Small intestine (tissue), 7 donors: Measurements from ENCODE around the gene MPST. TPM values are rescaled to one million over a fixed set of nuclear protein-coding genes. Genes with fewer than 3 reads are reported as not detected.
A peak's percentile ranks its signal among the peaks of the same experiment; 100 is the strongest.

Experiments used
- DNase-seq, 2 donors: peaks; one replicate each; pipeline versions ENCODE4 v3.0.0 to v3.0.0-alpha.2; 2013
- FAIRE-seq: peaks from 2 replicates; lab custom pipeline; 2012; peaks lifted over from hg19 to GRCh38; lab: Jason Lieb, UNC
- H3K27ac ChIP-seq, 3 donors: one replicate each; pipeline ENCODE4 v1.5.1; 2013; ENCODE audit warnings: low read length in 2 of 3, mild to moderate bottlenecking in 2 of 3, control low read depth in 1 of 3, inconsistent platforms in 1 of 3, low read depth in 1 of 3, moderate library complexity in 1 of 3
- H3K27me3 ChIP-seq, 3 donors: one replicate each; pipeline ENCODE4 v1.6.1; 2013; ENCODE audit warnings: low read length in 3 of 3, inconsistent platforms in 1 of 3; ENCODE audit not compliant: control insufficient read depth in 3 of 3, insufficient read depth in 3 of 3
- H3K36me3 ChIP-seq, 3 donors: one replicate each; pipeline ENCODE4 v1.6.1; 2013; ENCODE audit warnings: low read length in 3 of 3, inconsistent platforms in 1 of 3, low read depth in 1 of 3, mild to moderate bottlenecking in 1 of 3, moderate library complexity in 1 of 3; ENCODE audit not compliant: control insufficient read depth in 3 of 3, insufficient read depth in 2 of 3
- H3K4me1 ChIP-seq, 3 donors: one replicate each; pipeline ENCODE4 v1.6.1; 2013; ENCODE audit warnings: low read length in 2 of 3, inconsistent platforms in 1 of 3, low read depth in 1 of 3, mild to moderate bottlenecking in 1 of 3, moderate library complexity in 1 of 3; ENCODE audit not compliant: control insufficient read depth in 3 of 3, insufficient read depth in 2 of 3
- H3K4me3 ChIP-seq, 3 donors: one replicate each; pipeline ENCODE4 v1.5.1; 2013; ENCODE audit warnings: low read length in 3 of 3, control low read depth in 1 of 3, inconsistent platforms in 1 of 3, low read depth in 1 of 3, mild to moderate bottlenecking in 1 of 3, moderate library complexity in 1 of 3
- H3K9me3 ChIP-seq, 2 donors: one replicate each; pipeline ENCODE4 v1.6.1; 2013; ENCODE audit warnings: low read depth in 1 of 2, low read length in 1 of 2; ENCODE audit not compliant: control insufficient read depth in 2 of 2, insufficient read depth in 1 of 2
- WGBS, 3 donors: extraction: QIAGEN DNeasy Blood & Tissue Kit; methylation state at CpG; one replicate each; pipeline ENCODE4 v1.1.7; 2013; 5-methylcytosine and 5-hydroxymethylcytosine counted together
- polyA plus RNA-seq, 4 donors: library from polyadenylated mRNA; stranded (reverse) in 3 of 4; unstranded in 1 of 4; fragments of 200-250 nt in 3 of 4; fragments of 120-200 nt in 1 of 4; gene quantifications; one replicate each; pipeline versions ENCODE4 v1.2.1 to v1.2.3, GENCODE V29; 2013
- donor health status: healthy with polysubstance abuse.
- donor health status: control.
- donor health status: control.
- donor health status: Bipolar disorder and iron deficiency.
- donor health status: healthy.

MPST gene
- polyA plus RNA-seq, 4 donors, result 192 to 549 (median 305) TPM

DNA sequence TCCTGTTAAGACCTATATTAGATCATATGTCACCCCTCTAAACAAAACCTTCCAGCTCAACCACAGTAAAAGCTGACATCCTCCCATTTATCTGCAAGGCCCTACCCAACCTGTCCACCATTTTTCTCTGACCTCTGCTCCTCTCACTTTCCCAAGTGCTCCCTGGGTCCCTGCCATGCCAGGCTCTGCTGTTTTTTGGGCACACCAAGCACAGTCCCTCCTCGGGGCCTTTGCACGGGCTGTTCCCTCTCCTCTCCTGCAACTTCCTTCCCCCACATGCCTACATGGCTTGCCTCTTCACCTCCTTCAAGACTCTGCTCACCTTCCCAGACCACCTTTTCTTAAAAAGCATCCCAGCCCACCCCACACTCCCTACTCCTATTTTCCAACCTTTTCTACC is 10.1 kb upstream of the MPST start:
- WGBS, 3 donors, result 75 to 87% (median 86%) methylated on average over 2 of the region's 2 CpGs
- no peak for FAIRE-seq
- no peak for DNase-seq
- H3K36me3 ChIP-seq, result peaks cover 0 to 10% (median 0%) of the 10 kb centered on the region in 3 donors
- H3K9me3 ChIP-seq, result peaks cover 0 to 3% of the 10 kb centered on the region in 2 donors
- no peak overlapping the region for H3K27ac ChIP-seq
- H3K27me3 ChIP-seq, result no peaks in the 10 kb centered on the region
- H3K4me1 ChIP-seq, result peaks cover 0 to 5% (median 0%) of the 10 kb centered on the region in 3 donors
- no peak overlapping the region for H3K4me3 ChIP-seq

DNA sequence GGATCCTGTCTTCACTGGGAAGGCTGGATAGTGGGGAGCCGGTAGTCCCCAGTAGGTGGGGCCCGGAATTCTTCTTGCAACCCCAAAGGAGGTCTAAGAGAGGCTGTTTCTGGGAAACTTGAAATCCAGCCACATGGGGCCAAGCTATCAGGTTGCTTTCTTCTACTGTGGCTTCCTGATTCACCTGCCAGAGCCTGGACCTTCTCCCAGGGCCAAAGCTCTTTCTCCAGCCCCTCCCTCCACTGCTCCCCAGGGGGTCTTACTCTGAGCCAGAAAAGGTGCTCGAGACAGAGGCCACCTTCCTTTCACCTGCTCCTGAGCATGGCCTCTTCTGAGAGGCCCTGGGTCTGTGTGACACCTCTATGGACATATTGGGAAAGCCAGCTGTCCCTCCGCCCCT is 9.4 kb upstream of the MPST start:
- no peak overlapping the region for H3K4me3 ChIP-seq
- no peaks in the 10 kb centered on the region for H3K9me3 ChIP-seq
- H3K36me3 ChIP-seq, result peaks cover 0 to 10% (median 0%) of the 10 kb centered on the region in 3 donors
- FAIRE-seq, result no peak
- peak overlapping the region in 1 of 3 donors; percentile 9 for H3K27ac ChIP-seq
- DNase-seq, result no peak
- 34 to 73% (median 46%) methylated on average over 4 of the region's 4 CpGs for WGBS, 3 donors
- peaks cover 0 to 11% (median 0%) of the 10 kb centered on the region in 3 donors for H3K4me1 ChIP-seq
- no peaks in the 10 kb centered on the region for H3K27me3 ChIP-seq

DNA sequence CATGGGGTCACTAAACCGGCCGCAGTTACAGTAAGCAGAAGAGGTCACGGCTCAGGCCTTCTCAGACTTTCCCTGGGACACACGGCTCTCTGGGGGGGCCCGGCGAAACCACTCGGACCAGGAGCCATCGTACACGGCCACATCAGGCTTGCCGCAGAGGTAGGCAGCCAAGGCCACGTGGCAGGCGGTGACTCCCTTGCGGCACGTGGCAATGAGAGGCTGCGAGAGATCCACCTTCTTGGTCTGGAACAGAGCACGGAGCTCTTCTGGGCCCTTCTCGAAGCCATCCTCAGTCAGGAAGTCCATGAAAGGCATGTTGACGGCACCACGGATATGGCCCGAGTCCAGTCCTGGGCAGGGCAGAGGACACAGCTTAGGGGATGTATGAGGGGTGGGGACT is 8.6 kb upstream of the MPST start:
- H3K4me1 ChIP-seq, result peaks cover 0 to 16% (median 0%) of the 10 kb centered on the region in 3 donors
- H3K36me3 ChIP-seq, result peaks cover 0 to 17% (median 0%) of the 10 kb centered on the region in 3 donors
- no peak overlapping the region for H3K27ac ChIP-seq
- no peaks in the 10 kb centered on the region for H3K27me3 ChIP-seq
- DNase-seq (peak in 1 of 2 donors; percentile 24), FAIRE-seq (no peak)
- 63 to 81% (median 70%) methylated on average over 20 of the region's 20 CpGs for WGBS, 3 donors
- H3K9me3 ChIP-seq, result no peaks in the 10 kb centered on the region
- H3K4me3 ChIP-seq, result no peak overlapping the region

DNA sequence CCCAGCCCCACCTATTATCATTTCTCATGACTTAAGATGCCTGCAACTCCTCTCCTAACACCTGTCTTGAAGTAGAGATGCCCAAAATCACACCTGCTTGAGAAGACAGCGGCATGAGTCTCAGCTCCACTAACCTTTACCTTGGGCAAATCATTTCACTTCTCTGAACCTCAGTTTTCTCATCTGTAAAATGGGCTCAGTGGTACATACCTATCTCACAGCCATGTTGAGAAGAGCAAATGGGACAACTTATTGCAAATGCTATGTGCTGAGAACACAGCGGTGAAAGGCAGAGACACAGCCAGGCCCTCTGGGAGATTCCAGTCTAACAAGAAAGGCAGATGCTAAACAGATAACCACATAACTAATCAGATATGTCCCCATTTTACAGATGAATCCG is 8.1 kb upstream of the MPST start:
- DNase-seq (no peak), FAIRE-seq (no peak)
- Histone ChIP-seq H3K9me3 (no peaks in the 10 kb centered on the region), H3K4me1 (peaks cover 0 to 20% (median 0%) of the 10 kb centered on the region in 3 donors), H3K36me3 (peaks cover 0 to 21% (median 0%) of the 10 kb centered on the region in 3 donors), H3K4me3 (no peak overlapping the region), H3K27me3 (no peaks in the 10 kb centered on the region), H3K27ac (peak overlapping the region in 1 of 3 donors; percentile 62)
- WGBS, 3 donors, result 86 to 97% (median 95%) methylated on average over 3 of the region's 3 CpGs

DNA sequence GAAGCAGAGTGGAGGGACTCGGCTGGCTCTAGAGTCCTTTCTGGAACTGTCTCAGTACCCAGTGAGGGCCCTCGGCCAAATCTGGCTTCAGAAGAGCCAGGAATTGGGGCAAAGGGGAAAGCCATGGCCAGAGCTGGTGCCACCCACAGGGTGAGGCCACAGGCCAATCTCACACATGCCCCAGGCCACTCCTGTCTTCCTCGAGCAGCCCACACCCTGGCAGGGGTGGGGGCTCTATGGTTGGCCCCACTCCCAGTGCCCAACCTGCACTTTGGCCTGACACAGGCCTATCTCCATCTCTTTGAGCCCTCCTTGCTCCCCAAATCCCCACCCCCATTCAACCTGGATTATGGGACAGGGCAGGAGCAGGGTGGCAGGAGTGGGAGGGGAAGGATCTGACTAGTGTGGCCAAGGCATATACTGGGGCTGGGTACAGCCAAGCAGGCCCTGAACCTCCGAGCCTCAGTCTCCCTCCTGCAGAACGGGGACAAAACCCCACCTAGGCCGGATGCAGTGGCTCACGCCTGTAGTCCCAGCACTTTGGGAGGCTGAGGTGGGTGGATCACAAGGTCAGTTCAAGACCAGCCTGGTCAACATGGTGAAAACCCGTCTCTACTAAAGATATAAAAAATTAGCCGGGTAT is 7.2 kb upstream of the MPST start:
- 38 to 67% (median 46%) methylated on average over 9 of the region's 9 CpGs for WGBS, 3 donors
- Histone ChIP-seq H3K4me1 (peaks cover 0 to 29% (median 0%) of the 10 kb centered on the region in 3 donors), H3K27me3 (no peaks in the 10 kb centered on the region), H3K9me3 (no peaks in the 10 kb centered on the region), H3K27ac (peak overlapping the region in 1 of 3 donors; percentile 62), H3K4me3 (no peak overlapping the region), H3K36me3 (peaks cover 0 to 31% (median 0%) of the 10 kb centered on the region in 3 donors)
- FAIRE-seq (no peak), DNase-seq (peak in 1 of 2 donors; percentile 89)

DNA sequence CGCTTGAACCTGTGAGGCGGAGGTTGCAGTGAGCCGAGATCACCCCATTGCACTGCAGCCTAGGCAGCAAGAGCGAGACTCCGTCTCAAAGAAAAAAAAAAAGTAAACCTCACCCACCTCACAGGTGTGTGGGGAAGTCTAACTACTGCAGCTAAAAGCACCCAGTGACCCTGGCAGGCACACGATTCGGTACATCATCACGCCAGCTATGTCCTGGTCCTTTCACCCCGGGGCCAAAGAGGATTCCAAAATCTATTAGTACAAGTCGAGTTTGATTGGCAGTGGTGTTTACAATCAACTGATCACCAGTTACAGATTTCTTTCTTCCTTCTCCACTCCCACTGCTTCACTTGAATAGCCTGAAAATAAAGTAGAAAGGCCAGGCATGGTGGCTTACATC is 6.6 kb upstream of the MPST start:
- Histone ChIP-seq H3K36me3 (peaks cover 0 to 36% (median 0%) of the 10 kb centered on the region in 3 donors), H3K27me3 (no peaks in the 10 kb centered on the region), H3K27ac (peak overlapping the region in 1 of 3 donors; percentile 51), H3K9me3 (no peaks in the 10 kb centered on the region), H3K4me1 (peaks cover 0 to 34% (median 1%) of the 10 kb centered on the region in 3 donors), H3K4me3 (no peak overlapping the region)
- DNase-seq (peak in 1 of 2 donors; percentile 36), FAIRE-seq (no peak)
- WGBS, 3 donors, result 23 to 64% (median 37%) methylated on average over 10 of the region's 10 CpGs

DNA sequence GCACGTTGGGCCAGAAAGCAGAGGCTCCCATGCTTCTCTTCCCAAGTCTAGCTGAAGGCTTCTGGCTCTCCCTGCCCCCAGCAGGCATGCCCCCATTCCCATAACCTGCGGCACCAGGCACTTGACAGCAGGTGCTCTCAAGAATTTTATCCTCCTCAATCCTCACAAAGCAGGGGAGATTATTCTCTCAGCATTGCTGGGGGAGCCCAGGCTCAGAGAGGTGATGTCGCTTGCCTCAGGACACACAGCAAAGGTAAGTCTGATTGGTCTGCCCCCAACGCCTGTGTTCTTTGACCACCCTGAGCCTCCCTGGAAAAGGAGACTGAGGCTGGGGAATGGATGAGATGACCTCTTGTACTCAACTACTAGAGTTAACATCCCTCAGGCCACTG is 5.1 kb upstream of the MPST start:
- Histone ChIP-seq H3K27ac (peak overlapping the region in 1 of 3 donors; percentile 79), H3K9me3 (no peaks in the 10 kb centered on the region), H3K36me3 (peaks cover 0 to 42% (median 0%) of the 10 kb centered on the region in 3 donors), H3K4me1 (peaks cover 0 to 37% (median 7%) of the 10 kb centered on the region in 3 donors), H3K27me3 (no peaks in the 10 kb centered on the region), H3K4me3 (no peak overlapping the region)
- FAIRE-seq, result no peak
- DNase-seq, result no peak
- WGBS, 3 donors, result 70 to 78% (median 76%) methylated on average over 4 of the region's 4 CpGs

DNA sequence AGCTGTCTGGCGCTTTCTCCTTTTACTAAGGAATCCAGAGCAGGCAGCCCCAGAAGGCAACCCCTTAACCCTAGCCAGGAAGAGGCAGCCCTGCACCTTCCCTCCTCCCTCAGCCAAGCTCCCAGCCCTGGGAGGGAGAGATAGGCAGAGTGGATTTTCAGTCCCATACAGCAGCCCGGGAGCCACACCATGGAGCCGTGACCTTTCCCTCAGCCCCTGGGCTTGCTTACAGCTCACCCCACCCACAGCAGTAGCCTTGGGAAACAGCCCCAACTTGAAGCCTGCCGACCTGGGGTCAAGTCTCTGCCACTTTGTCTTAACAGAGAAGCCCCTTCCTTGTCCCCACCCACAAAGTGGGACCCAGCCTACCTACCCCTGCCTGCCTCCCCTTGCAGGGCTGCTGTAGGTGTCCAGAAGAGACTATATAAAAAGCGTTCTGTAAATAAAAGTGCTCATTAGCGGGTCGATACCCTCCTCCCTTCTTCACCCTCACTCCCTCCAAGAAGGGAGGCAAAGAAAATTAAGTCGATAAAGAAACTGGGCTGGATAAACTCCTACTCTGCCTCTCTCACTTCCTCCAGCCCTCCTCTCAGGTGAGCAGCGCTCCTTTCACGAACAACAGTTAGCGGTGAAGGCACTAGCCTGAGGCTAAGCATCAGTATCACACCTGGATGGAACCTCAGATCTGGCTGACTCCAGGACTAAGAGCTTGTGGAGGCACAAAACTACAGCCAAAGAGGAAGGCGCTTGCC is 4.5 kb upstream of the MPST start:
- 20 to 58% (median 33%) methylated on average over 11 to 12 of the region's 12 CpGs for WGBS, 3 donors

More for the DNA sequence above, 4.5 kb upstream of the MPST start:
- FAIRE-seq (no peak), DNase-seq (peak in 1 of 2 donors; percentile 49)
- Histone ChIP-seq H3K36me3 (peaks cover 0 to 42% (median 0%) of the 10 kb centered on the region in 3 donors), H3K9me3 (no peaks in the 10 kb centered on the region), H3K4me3 (no peak overlapping the region), H3K27me3 (no peaks in the 10 kb centered on the region), H3K4me1 (peaks cover 0 to 37% (median 7%) of the 10 kb centered on the region in 3 donors), H3K27ac (peak overlapping the region; percentile 25 to 79 (median 42))
